HG03460 (cell line): ENCODE results near the gene CTTN.

Source experiments
- ATAC-seq: cut with Tn5 transposase; IDR thresholded peaks from one replicate; pipeline ENCODE4 v1.9.1; 2021; ENCODE audit not compliant: unreplicated experiment

The CTTN gene

GRCh38 chr11:70428701-70429427 lies 30.5 kb downstream of the CTTN start:
- no peak for ATAC-seq

GRCh38 chr11:70429428-70429705 lies 31.0 kb downstream of the CTTN start:
- ATAC-seq = no peak

GRCh38 chr11:70429724-70430521 lies 31.6 kb downstream of the CTTN start:
- no peak for ATAC-seq

GRCh38 chr11:70430671-70431574 lies 32.6 kb downstream of the CTTN start:
- no peak for ATAC-seq

- ATAC-seq = no peak
Observed at GRCh38 chr11:70431611-70432010, 33.3 kb downstream of the CTTN start.

GRCh38 chr11:70432065-70432464 lies 33.7 kb downstream of the CTTN start:
- no peak for ATAC-seq

- ATAC-seq = no peak
Observed at GRCh38 chr11:70432580-70432979, 34.3 kb downstream of the CTTN start.

GRCh38 chr11:70433038-70433437 lies 34.7 kb downstream of the CTTN start:
- no peak for ATAC-seq

GRCh38 chr11:70433526-70433925 lies 35.2 kb downstream of the CTTN start:
- no peak for ATAC-seq

- no peak for ATAC-seq
Observed at GRCh38 chr11:70433966-70434812, 35.9 kb downstream of the CTTN start.

GRCh38 chr11:70434813-70435278 lies 36.5 kb downstream of the CTTN start:
- no peak for ATAC-seq

- ATAC-seq = no peak
Observed at GRCh38 chr11:70435361-70435760, 37.0 kb downstream of the CTTN start.

- ATAC-seq = no peak
Observed at GRCh38 chr11:70435765-70436500, 37.6 kb downstream of the CTTN start.

GRCh38 chr11:70436501-70436860 lies 38.2 kb downstream of the CTTN start:
- ATAC-seq = no peak

- no peak for ATAC-seq
Observed at GRCh38 chr11:70437111-70437784, 38.9 kb downstream of the CTTN start.

GRCh38 chr11:70440206-70440605 lies 41.9 kb downstream of the CTTN start:
- no peak for ATAC-seq

- no peak for ATAC-seq
Observed at GRCh38 chr11:70443773-70444030, 45.4 kb downstream of the CTTN start.

- no peak for ATAC-seq
Observed at GRCh38 chr11:70445091-70445490, 46.8 kb downstream of the CTTN start.

- ATAC-seq = no peak
Observed at GRCh38 chr11:70445605-70446004, 47.3 kb downstream of the CTTN start.
